ENCODE results near the gene CCKAR.

Gene CCKAR

GRCh38 chr4:26489101-26489985 lies 941 bp downstream of the CCKAR start:
- DNase-seq: no peak

GRCh38 chr4:26485684-26486083 lies 4.6 kb downstream of the CCKAR start:
- no peak for DNase-seq

DNA sequence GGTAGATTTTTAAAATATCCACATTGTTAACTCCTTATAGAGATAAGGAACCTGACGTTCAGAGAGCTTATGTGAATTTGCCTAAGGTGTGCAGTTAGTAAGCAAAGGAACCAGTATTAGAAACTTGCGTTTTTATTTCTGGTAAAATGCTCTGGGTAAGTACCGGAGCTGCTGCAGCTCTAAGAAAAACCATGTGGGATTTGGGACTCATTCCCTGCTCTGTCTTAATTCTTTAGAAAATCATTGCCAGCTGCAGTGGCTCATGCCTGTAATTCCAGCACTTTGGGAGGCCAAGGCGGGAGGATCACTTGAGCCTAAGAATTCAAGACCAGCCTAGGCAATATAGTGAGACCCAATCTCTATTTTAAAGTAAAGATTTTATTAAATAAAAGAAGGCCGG lies 5.8 kb downstream of the CCKAR start:
- DNase-seq: no peak

DNA sequence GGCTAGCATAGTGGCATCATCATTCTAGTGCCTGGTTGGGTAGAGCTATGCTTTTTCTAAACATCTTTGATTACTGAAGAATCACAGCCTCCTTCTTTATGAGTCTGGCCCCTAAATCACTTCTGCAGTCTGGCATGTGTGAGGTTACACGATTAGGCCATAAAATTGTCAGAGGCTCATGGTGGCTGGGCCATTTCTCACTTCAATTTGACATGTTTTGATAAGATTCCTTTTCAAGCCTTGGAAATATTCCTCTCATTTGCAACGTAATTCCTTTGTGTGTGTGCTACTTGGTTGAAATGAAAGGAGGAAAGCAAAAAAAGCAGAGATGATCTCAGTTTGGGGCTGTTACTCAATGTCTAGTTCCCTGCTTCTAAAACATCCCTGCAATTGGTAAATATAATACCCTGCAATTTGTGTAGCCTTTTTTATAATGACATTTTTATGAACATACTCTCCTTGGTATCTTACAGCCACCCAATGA lies 6.2 kb downstream of the CCKAR start:
- no peak for DNase-seq

GRCh38 chr4:26482508-26483462 lies 7.5 kb downstream of the CCKAR start:
- no peak for DNase-seq

GRCh38 chr4:26478330-26478729 lies 12.0 kb downstream of the CCKAR start:
- DNase-seq: no peak

DNA sequence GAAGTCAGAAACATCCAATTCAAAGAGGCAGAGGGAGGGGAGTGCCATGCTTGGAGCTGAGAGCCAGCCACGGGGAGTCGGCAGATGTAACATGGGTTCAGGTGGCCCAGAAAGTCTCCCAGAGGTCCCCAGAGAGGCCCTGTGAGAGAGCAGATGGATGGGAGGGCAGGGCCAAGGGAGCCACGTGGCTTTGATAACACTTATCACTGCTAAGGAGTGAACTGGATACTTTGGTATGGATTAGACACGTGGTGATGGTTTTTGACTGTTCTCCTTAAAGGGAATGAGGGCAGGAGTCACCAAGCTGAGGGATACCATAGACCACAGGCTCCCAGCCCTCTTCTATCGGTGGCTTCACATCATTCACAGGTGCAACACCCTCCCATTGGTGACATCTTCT lies 13.7 kb downstream of the CCKAR start:
- no peak for DNase-seq

GRCh38 chr4:26475716-26476115 lies 14.6 kb downstream of the CCKAR start:
- DNase-seq: no peak

GRCh38 chr4:26474551-26474950 lies 15.7 kb downstream of the CCKAR start:
- no peak for DNase-seq

DNA sequence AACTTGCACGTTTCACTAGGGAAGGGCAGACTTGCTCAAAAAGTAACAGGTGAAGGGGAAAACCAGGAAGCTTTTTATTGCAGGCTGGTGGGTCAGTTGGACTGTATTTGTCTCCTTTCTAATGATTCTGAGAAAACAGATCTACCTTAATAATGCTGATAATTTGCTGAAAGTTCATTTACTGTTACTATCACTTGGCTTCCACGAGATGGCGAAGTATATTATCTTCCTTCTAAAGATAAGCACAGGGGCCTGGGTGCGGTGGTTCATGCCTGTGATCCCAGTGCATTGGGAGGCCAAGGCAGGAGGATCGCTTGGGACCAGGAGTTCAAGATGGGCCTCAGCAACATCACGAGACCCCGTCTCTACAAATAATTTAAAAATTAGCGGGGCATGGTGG lies 16.4 kb downstream of the CCKAR start:
- no peak for DNase-seq

GRCh38 chr4:26471890-26472289 lies 18.4 kb downstream of the CCKAR start:
- no peak for DNase-seq

GRCh38 chr4:26468977-26469376 lies 21.3 kb downstream of the CCKAR start:
- DNase-seq: no peak

- no peak for DNase-seq
Measured at GRCh38 chr4:26468283-26468949, 21.9 kb downstream of the CCKAR start.

DNA sequence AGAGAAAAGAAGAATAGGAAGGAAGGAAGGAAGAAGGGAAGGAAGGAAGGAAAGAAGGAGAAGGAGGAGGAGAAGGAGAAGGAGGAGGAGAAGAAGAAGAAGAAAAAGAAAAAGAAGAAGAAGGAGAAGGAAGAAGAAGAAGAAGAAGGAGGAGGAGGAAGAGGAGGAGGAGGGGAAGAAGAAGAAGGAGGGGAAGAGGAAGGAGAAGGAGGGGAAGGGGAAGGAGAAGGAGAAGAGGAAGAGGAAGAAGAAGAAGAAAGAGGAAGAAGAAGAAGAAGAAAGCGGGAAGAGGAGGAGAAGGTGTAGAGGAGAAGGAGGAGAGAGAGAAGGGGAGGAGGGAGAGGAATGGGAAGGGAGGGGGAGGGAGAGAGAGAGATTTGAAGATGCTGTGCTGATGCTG lies 22.6 kb downstream of the CCKAR start:
- no peak for DNase-seq

- DNase-seq: no peak
Measured at GRCh38 chr4:26466578-26467270, 23.6 kb downstream of the CCKAR start.

DNA sequence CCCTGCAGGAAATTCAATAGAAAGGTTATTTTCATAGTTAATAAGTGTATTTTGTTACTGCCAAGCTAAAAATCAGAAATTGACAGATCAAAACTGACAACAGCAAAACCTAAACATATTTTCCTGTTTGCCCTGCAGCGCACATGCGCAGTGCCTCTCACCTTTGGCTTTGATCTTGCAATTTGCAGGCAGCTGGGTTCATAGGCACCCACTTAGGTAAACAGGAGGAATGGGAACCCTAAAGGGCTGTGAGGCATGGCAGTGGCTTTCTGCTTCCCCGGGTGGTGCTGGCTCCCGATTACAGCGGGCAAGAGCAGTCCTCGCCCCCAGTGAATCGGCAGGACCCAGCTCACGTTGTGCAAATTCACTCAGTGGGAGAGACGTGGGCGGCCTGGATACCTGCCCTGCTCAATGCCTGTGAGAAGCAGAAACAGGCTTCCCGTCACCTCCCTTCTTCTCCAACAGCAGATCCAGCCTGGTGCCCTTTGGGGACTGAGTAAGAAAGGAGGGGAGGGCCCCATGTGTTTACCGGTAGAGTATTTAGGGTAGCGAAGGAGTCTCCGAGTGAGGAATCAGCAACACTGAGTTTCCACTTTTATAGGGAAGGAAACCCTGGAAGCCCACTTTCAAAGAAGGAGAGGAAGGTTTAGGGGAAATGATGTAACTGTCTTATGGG lies 25.7 kb downstream of the CCKAR start:
- DNase-seq: no peak

DNA sequence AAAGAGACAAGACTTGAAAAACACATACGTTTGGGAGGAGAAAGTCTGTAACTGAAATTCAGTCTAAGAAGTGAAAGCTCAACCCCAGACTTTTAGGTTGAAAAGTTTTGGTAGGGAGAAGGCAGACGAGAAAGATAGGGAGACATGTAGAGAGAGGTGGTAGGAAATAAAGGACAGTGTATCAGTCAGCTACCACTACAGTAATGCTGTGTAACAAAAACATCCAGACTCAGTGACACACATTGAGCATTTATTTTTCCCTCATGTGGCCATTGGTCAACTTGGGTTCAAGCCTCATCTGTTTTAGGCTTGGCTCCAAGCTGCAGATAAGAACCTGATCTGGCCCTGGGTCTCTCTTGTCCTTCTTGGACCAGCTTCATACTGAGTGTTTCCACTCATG lies 26.9 kb downstream of the CCKAR start:
- DNase-seq: no peak

DNA sequence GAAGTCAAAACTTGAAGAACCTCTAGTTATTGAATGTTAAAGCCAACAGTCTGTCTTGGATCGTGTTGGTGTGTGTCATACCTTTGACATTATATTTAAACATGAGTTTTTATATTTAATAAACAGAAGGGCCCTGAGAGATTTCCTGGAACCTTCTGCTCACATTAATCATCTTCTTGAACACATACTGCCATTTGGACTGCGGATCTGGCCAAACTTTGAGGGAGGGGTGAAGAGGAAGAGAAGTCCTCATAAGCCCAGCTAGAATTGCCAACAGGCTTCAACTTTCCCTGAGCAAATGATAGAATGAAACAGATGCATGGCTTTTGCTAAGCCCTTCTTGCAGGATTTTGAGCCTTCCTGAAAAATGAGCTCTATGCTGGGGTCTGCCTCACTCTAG lies 27.4 kb downstream of the CCKAR start:
- DNase-seq: no peak

GRCh38 chr4:26459756-26460530 lies 30.3 kb downstream of the CCKAR start:
- no peak for DNase-seq

- no peak for DNase-seq
Measured at GRCh38 chr4:26459054-26459755, 31.1 kb downstream of the CCKAR start.

Measured in activated naive CD4-positive, alpha-beta T cell treated with anti-CD3 and anti-CD28 coated beads, Interleukin-2, amount 50 U/mL, for 16 hours (primary cell).